Measurements from ENCODE around the gene BCAS4.
"Not testable (repeated sequence)": the region's sequence is repeated elsewhere in the genome, so short reads cannot be mapped to it uniquely, and the experiment has no call there.

Gene BCAS4

GRCh38 chr20:50771419-50772080 lies 23.3 kb upstream of the BCAS4 start:
- DNase-seq (ENCODE audit: low spot score): not testable (repeated sequence)

GRCh38 chr20:50772420-50773185 lies 22.3 kb upstream of the BCAS4 start:
- no peak for DNase-seq (ENCODE audit: low spot score)

GRCh38 chr20:50774515-50774914 lies 20.3 kb upstream of the BCAS4 start:
- no peak for DNase-seq (ENCODE audit: low spot score)

- no peak for DNase-seq (ENCODE audit: low spot score)
Measured at GRCh38 chr20:50776122-50776817, 18.6 kb upstream of the BCAS4 start.

- no peak for DNase-seq (ENCODE audit: low spot score)
Measured at GRCh38 chr20:50777373-50777772, 17.5 kb upstream of the BCAS4 start.

GRCh38 chr20:50778994-50779393 lies 15.9 kb upstream of the BCAS4 start:
- DNase-seq (ENCODE audit: low spot score): not testable (repeated sequence)

- DNase-seq (ENCODE audit: low spot score): no peak
Measured at GRCh38 chr20:50783390-50783789, 11.5 kb upstream of the BCAS4 start.

GRCh38 chr20:50783903-50784302 lies 11.0 kb upstream of the BCAS4 start:
- DNase-seq (ENCODE audit: low spot score): no peak

GRCh38 chr20:50784464-50784863 lies 10.4 kb upstream of the BCAS4 start:
- no peak for DNase-seq (ENCODE audit: low spot score)

- DNase-seq (ENCODE audit: low spot score): no peak
Measured at GRCh38 chr20:50786703-50787102, 8.2 kb upstream of the BCAS4 start.

GRCh38 chr20:50787181-50787580 lies 7.7 kb upstream of the BCAS4 start:
- DNase-seq (ENCODE audit: low spot score): no peak

- DNase-seq (ENCODE audit: low spot score): no peak
Measured at GRCh38 chr20:50788045-50788991, 6.5 kb upstream of the BCAS4 start.

GRCh38 chr20:50789968-50790650 lies 4.8 kb upstream of the BCAS4 start:
- no peak for DNase-seq (ENCODE audit: low spot score)

GRCh38 chr20:50790651-50791277 lies 4.1 kb upstream of the BCAS4 start:
- DNase-seq (ENCODE audit: low spot score): peak; percentile 89

GRCh38 chr20:50792708-50793574 lies 1.9 kb upstream of the BCAS4 start:
- no peak for DNase-seq (ENCODE audit: low spot score)

GRCh38 chr20:50793575-50794016 lies 1.3 kb upstream of the BCAS4 start:
- peak; percentile 48 for DNase-seq (ENCODE audit: low spot score)

GRCh38 chr20:50794181-50794845 lies 548 bp upstream of the BCAS4 start:
- DNase-seq (ENCODE audit: low spot score): no peak

GRCh38 chr20:50797142-50797541 lies 2.3 kb downstream of the BCAS4 start:
- DNase-seq (ENCODE audit: low spot score): no peak

- no peak for DNase-seq (ENCODE audit: low spot score)
Measured at GRCh38 chr20:50798650-50799049, 3.8 kb downstream of the BCAS4 start.
